GM23248 (cell line): ENCODE measurements around the gene PHRF1.

Experiments
- EZH2 ChIP-seq: fragments of 200-600 bp; sonication (generic); IDR thresholded peaks from 2 replicates; pipeline ENCODE4 v1.6.1; 2018; ENCODE audit warnings: antibody characterized with exemption, mild to moderate bottlenecking; ENCODE audit not compliant: insufficient read depth, poor library complexity, severe bottlenecking
- EZH2phosphoT487 ChIP-seq: fragments of 200-600 bp; sonication (generic); IDR thresholded peaks from 2 replicates; pipeline ENCODE4 v1.6.1; 2018; ENCODE audit warnings: antibody characterized with exemption, moderate library complexity, mild to moderate bottlenecking, low read depth; ENCODE audit not compliant: insufficient read depth

GRCh38 chr11:626475-627307, 50.4 kb downstream of the PHRF1 start, which contains the start of gene SCT:
- TF ChIP-seq EZH2phosphoT487 (no peak), EZH2 (no peak)
